Measurements from ENCODE around the gene FAM120A. TPM values are rescaled to one million over a fixed set of nuclear protein-coding genes. Genes with fewer than 3 reads are reported as not detected.

The FAM120A gene
- total RNA-seq, 1 experiment from 2014 or later, result 53.3 TPM

DNA sequence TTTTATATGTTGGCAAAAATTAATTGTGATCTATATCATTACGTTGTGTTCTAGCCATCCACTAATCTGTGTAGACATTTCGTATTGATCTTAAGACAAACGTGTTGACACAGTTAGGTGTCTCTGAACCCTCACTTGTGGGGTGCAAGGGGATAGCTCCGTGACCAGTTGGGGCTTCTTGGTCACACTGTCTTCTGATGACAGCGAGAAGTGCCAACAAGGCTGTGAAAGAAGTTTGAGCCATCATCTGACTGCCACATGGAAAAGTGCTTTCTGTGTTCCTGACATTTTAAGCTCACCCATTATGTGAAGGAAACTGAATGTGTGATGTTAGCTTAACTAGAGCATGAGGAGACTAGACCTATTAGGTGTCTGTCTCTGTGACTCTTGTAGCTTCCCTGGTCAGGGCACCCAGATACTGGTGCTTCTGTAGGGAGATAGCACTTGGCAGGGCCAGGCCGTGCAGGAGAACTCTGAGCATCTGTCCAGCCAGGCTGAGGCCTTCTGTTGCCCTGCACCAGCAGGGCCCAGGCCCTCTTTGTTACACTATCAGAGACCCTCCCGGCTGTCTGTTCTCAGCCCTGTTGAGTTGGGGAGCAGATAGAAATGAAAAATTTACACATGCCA, 72.1 kb downstream of the FAM120A start:
- CTCF ChIA-PET, result interaction anchor here (0.6 to 1.4 kb wide), 2 partner anchors 370 to 423 kb away, joined by 3 to 4 read pairs; no protein-coding TSS in a partner anchor
- POLR2A ChIA-PET, result no interaction called here
- H3K36me3 Mint-ChIP-seq, result peaks cover 29% of the 10 kb centered on the region
- ATAC-seq (no peak), DNase-seq (ENCODE audit: low spot score) (no peak)
- no peak for TF ChIP-seq ZNF317 (CRISPR knock-in tag; IDR thresholded peaks at IDR 0.05; ENCODE audit: borderline replicate concordance, low read depth)
- TF ChIP-seq ZNF263 (CRISPR knock-in tag; IDR thresholded peaks at IDR 0.05; ENCODE audit: low read depth), result no peak
- no peak for TF ChIP-seq ZNF423 (CRISPR knock-in tag; IDR thresholded peaks at IDR 0.05)
- no peak for TF ChIP-seq FOXK1 (CRISPR knock-in tag; IDR thresholded peaks at IDR 0.05)
- TF ChIP-seq, protein P1, sequence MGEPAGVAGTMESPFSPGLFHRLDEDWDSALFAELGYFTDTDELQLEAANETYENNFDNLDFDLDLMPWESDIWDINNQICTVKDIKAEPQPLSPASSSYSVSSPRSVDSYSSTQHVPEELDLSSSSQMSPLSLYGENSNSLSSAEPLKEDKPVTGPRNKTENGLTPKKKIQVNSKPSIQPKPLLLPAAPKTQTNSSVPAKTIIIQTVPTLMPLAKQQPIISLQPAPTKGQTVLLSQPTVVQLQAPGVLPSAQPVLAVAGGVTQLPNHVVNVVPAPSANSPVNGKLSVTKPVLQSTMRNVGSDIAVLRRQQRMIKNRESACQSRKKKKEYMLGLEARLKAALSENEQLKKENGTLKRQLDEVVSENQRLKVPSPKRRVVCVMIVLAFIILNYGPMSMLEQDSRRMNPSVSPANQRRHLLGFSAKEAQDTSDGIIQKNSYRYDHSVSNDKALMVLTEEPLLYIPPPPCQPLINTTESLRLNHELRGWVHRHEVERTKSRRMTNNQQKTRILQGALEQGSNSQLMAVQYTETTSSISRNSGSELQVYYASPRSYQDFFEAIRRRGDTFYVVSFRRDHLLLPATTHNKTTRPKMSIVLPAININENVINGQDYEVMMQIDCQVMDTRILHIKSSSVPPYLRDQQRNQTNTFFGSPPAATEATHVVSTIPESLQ (CRISPR knock-in tag; IDR thresholded peaks at IDR 0.05), result no peak
- TF ChIP-seq, protein P2, sequence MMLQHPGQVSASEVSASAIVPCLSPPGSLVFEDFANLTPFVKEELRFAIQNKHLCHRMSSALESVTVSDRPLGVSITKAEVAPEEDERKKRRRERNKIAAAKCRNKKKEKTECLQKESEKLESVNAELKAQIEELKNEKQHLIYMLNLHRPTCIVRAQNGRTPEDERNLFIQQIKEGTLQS (CRISPR knock-in tag; conservative IDR thresholded peaks at IDR 0.05), result no peak
- TF ChIP-seq TEAD4 (CRISPR knock-in tag; IDR thresholded peaks at IDR 0.05), result no peak
- TF ChIP-seq NR1H2 (CRISPR knock-in tag; IDR thresholded peaks at IDR 0.05), result no peak
- TF ChIP-seq JAZF1 (CRISPR knock-in tag; IDR thresholded peaks at IDR 0.05), result no peak
- TF ChIP-seq, protein P3, sequence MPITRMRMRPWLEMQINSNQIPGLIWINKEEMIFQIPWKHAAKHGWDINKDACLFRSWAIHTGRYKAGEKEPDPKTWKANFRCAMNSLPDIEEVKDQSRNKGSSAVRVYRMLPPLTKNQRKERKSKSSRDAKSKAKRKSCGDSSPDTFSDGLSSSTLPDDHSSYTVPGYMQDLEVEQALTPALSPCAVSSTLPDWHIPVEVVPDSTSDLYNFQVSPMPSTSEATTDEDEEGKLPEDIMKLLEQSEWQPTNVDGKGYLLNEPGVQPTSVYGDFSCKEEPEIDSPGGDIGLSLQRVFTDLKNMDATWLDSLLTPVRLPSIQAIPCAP (CRISPR knock-in tag; IDR thresholded peaks at IDR 0.05), result no peak
- H3K4me1 Mint-ChIP-seq, result peaks cover 3% of the 10 kb centered on the region; the same call in 1 of the 2 replicates
- H3K27me3 Mint-ChIP-seq (ENCODE audit: low read depth), result no peaks in the 10 kb centered on the region
- no peak overlapping the region for H3K4me3 Mint-ChIP-seq
- H3K27ac Mint-ChIP-seq, result peak overlapping the region; percentile 20; the same call in 1 of the 2 replicates
- H3K9me3 Mint-ChIP-seq, result no peaks in the 10 kb centered on the region

DNA sequence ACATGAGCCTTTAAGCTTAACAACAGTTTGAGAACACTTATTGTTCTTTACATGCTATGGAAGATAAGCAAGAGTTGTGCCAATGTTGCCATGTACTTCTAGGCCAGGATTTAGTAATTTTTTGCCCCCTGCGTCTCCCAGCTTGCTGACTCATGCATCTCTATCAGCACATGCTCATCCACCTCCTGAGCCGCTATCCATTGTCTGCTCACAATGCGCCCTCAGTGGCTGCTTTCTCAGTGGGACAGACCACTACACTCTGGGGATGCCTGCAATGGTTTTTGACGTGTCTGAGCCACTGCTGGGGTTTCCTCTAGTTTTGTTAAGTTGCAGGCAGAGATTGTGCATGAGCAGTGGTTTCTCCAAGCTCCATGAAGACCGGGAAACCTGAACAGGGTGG, 74.0 kb downstream of the FAM120A start:
- Mint-ChIP-seq H3K27me3 (ENCODE audit: low read depth) (no peaks in the 10 kb centered on the region), H3K9me3 (no peaks in the 10 kb centered on the region), H3K36me3 (peaks cover 38% of the 10 kb centered on the region), H3K4me1 (peaks cover 3% of the 10 kb centered on the region; the same call in 1 of the 2 replicates), H3K4me3 (no peak overlapping the region), H3K27ac (peak overlapping the region; percentile 29)
- CTCF ChIA-PET, result no interaction called here
- POLR2A ChIA-PET, result no interaction called here
- TF ChIP-seq RORB (CRISPR knock-in tag; IDR thresholded peaks at IDR 0.05), result no peak
- TF ChIP-seq, protein P3 (CRISPR knock-in tag; IDR thresholded peaks at IDR 0.05), result no peak
- TF ChIP-seq MYBL2 (CRISPR knock-in tag; IDR thresholded peaks at IDR 0.05), result no peak
- TF ChIP-seq, protein P4, sequence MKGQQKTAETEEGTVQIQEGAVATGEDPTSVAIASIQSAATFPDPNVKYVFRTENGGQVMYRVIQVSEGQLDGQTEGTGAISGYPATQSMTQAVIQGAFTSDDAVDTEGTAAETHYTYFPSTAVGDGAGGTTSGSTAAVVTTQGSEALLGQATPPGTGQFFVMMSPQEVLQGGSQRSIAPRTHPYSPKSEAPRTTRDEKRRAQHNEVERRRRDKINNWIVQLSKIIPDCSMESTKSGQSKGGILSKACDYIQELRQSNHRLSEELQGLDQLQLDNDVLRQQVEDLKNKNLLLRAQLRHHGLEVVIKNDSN (CRISPR knock-in tag; IDR thresholded peaks at IDR 0.05), result no peak
- no peak for TF ChIP-seq ZNF219 (CRISPR knock-in tag; IDR thresholded peaks at IDR 0.05; ENCODE audit: borderline replicate concordance)
- no peak for TF ChIP-seq SOX15 (CRISPR knock-in tag; IDR thresholded peaks at IDR 0.05)
- TF ChIP-seq, protein P5, sequence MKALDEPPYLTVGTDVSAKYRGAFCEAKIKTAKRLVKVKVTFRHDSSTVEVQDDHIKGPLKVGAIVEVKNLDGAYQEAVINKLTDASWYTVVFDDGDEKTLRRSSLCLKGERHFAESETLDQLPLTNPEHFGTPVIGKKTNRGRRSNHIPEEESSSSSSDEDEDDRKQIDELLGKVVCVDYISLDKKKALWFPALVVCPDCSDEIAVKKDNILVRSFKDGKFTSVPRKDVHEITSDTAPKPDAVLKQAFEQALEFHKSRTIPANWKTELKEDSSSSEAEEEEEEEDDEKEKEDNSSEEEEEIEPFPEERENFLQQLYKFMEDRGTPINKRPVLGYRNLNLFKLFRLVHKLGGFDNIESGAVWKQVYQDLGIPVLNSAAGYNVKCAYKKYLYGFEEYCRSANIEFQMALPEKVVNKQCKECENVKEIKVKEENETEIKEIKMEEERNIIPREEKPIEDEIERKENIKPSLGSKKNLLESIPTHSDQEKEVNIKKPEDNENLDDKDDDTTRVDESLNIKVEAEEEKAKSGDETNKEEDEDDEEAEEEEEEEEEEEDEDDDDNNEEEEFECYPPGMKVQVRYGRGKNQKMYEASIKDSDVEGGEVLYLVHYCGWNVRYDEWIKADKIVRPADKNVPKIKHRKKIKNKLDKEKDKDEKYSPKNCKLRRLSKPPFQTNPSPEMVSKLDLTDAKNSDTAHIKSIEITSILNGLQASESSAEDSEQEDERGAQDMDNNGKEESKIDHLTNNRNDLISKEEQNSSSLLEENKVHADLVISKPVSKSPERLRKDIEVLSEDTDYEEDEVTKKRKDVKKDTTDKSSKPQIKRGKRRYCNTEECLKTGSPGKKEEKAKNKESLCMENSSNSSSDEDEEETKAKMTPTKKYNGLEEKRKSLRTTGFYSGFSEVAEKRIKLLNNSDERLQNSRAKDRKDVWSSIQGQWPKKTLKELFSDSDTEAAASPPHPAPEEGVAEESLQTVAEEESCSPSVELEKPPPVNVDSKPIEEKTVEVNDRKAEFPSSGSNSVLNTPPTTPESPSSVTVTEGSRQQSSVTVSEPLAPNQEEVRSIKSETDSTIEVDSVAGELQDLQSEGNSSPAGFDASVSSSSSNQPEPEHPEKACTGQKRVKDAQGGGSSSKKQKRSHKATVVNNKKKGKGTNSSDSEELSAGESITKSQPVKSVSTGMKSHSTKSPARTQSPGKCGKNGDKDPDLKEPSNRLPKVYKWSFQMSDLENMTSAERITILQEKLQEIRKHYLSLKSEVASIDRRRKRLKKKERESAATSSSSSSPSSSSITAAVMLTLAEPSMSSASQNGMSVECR (CRISPR knock-in tag; IDR thresholded peaks at IDR 0.05; ENCODE audit: borderline replicate concordance), result no peak
- no peak for TF ChIP-seq TP53 (CRISPR knock-in tag; IDR thresholded peaks at IDR 0.05)
- TF ChIP-seq TEAD4 (CRISPR knock-in tag; IDR thresholded peaks at IDR 0.05), result no peak
- ATAC-seq (no peak), DNase-seq (ENCODE audit: low spot score) (no peak)

Measured in WTC11 (cell line).